BJ (cell line): Measurements from ENCODE around the gene ZFYVE26. TPM values are rescaled to one million over a fixed set of nuclear protein-coding genes. Genes with fewer than 3 reads are reported as not detected.

ENCODE experiments used
- CTCF ChIA-PET: fragments of 350-600 bp; formaldehyde crosslinking; extraction: SDS; loops from one replicate; lab custom pipeline; 2021; ENCODE audit warnings: antibody characterized with exemption, inconsistent platforms; lab: Yijun Ruan, JAX
- POLR2A ChIA-PET: fragments of 300-600 bp; sonication (Branson Sonifier 250); formaldehyde crosslinking; extraction: SDS; loops from one replicate; lab custom pipeline; 2021; ENCODE audit warnings: antibody characterized with exemption; lab: Charles Lee
- DNase-seq: peaks from one replicate; pipeline ENCODE4 v3.0.0-alpha.2; 2011; ENCODE audit warnings: low read depth
- H3K27me3 ChIP-seq: 2 replicates; pipeline ENCODE4 v1.6.0; 2011; ENCODE audit warnings: low read length; ENCODE audit not compliant: control insufficient read depth, insufficient read depth
- H3K36me3 ChIP-seq: 2 replicates; pipeline ENCODE4 v1.5.1; 2011; ENCODE audit warnings: low read length; ENCODE audit not compliant: control insufficient read depth, insufficient read depth
- H3K4me3 ChIP-seq: 2 replicates; pipeline ENCODE4 v1.5.1; 2011; ENCODE audit warnings: low read depth, mild to moderate bottlenecking, control low read depth, low read length
- polyA plus RNA-seq: library from polyadenylated mRNA; depleted of rRNA; stranded (reverse); fragments of >200 nt; gene quantifications from 2 replicates; pipeline ENCODE4 v1.2.3, GENCODE V29; 2011
- TF ChIP-seq, protein P1 (sequence below): IDR thresholded peaks from 2 replicates; pipeline ENCODE4 v1.5.1; 2011; ENCODE audit warnings: low read depth, mild to moderate bottlenecking, control low read depth, inconsistent platforms, low read length, moderate library complexity; ENCODE audit not compliant: insufficient read depth

The ZFYVE26 gene
- polyA plus RNA-seq, 1 experiment, result 14.2 TPM

DNA sequence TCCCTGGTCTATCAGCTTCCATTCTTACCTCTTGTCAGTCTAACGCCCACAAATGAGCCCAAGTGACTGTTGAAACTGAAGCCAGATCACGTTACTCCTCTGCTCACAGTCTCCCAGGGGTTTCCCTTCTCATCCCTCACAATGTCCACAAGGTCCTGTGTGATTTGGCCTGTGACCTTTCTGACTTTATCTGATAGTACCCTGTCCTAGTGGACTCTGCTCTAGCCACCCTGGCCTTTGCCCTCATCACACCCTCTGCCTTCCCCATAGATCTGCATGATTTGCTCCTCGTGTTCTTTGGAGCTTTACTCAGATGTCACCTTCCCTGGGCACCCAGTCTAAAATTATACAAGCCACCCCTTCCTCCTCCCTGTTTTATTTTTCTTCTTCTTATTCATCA lies 59.2 kb downstream of the ZFYVE26 start:
- H3K36me3 ChIP-seq, result peaks cover 13% of the 10 kb centered on the region
- no peak overlapping the region for H3K4me3 ChIP-seq
- H3K27me3 ChIP-seq, result no peaks in the 10 kb centered on the region
- CTCF ChIA-PET, result no interaction called here
- no peak for DNase-seq
- POLR2A ChIA-PET, result no interaction called here
- TF ChIP-seq, protein P1, sequence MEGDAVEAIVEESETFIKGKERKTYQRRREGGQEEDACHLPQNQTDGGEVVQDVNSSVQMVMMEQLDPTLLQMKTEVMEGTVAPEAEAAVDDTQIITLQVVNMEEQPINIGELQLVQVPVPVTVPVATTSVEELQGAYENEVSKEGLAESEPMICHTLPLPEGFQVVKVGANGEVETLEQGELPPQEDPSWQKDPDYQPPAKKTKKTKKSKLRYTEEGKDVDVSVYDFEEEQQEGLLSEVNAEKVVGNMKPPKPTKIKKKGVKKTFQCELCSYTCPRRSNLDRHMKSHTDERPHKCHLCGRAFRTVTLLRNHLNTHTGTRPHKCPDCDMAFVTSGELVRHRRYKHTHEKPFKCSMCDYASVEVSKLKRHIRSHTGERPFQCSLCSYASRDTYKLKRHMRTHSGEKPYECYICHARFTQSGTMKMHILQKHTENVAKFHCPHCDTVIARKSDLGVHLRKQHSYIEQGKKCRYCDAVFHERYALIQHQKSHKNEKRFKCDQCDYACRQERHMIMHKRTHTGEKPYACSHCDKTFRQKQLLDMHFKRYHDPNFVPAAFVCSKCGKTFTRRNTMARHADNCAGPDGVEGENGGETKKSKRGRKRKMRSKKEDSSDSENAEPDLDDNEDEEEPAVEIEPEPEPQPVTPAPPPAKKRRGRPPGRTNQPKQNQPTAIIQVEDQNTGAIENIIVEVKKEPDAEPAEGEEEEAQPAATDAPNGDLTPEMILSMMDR, result no peak

- CTCF ChIA-PET, result interaction anchor here (0.9 kb wide), 1 partner anchor 11 kb away, joined by 5 read pairs; no protein-coding TSS in a partner anchor
- TF ChIP-seq, protein P1, result no peak
- H3K36me3 ChIP-seq, result peaks cover 12% of the 10 kb centered on the region
- no peak overlapping the region for H3K4me3 ChIP-seq
- DNase-seq, result no peak
- POLR2A ChIA-PET, result no interaction called here
- no peaks in the 10 kb centered on the region for H3K27me3 ChIP-seq
Observed at GRCh38 chr14:67756496-67756895, 59.9 kb downstream of the ZFYVE26 start.

DNA sequence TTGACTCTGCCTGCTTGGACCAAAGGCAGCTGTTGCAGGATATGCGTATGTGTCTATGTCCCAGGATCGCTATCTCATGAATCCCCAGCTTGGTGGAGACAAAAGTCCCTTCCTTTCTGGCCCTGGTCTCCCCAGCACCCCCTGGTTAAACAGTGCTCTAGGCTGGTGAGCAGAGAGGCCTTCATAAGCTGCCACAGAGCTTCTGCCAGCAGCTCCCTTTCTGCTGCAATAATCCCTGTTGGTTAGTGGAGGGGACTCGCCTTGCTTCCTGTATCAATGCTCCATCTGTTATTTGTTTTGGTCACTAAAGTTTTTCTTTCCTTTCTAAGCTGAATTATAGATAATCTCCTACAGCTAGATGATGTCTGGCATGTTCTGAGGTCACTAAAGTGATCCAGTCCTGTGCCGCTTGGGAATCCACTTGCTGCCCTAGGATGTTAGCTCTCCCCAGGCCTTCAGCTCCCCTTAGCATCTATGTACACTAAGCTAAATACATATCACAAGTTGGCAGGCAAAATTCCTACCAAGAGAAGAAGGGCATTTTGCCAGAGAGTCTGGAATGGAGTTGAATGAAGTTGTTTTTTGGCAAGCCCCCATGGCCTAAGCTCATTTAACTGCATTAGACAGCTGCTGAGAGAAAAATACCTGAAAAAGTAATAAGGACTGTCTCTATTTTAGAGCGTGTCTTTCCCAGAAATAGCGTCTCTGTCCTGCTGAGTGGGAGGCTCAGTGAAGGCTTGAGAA lies 66.9 kb downstream of the ZFYVE26 start:
- no peak overlapping the region for H3K4me3 ChIP-seq
- CTCF ChIA-PET, result interaction anchor here (0.9 to 1.2 kb wide), 2 partner anchors 14 to 27 kb away, joined by 4 read pairs; no protein-coding TSS in a partner anchor
- POLR2A ChIA-PET, result no interaction called here
- no peaks in the 10 kb centered on the region for H3K27me3 ChIP-seq
- H3K36me3 ChIP-seq, result peaks cover 17% of the 10 kb centered on the region
- DNase-seq, result no peak
- TF ChIP-seq, protein P1, result no peak

- Histone ChIP-seq H3K4me3 (no peak overlapping the region), H3K36me3 (peaks cover 14% of the 10 kb centered on the region), H3K27me3 (no peaks in the 10 kb centered on the region)
- CTCF ChIA-PET, result no interaction called here
- TF ChIP-seq, protein P1, result no peak
- POLR2A ChIA-PET, result no interaction called here
- DNase-seq, result no peak
Observed at GRCh38 chr14:67748312-67748711, 68.1 kb downstream of the ZFYVE26 start.

DNA sequence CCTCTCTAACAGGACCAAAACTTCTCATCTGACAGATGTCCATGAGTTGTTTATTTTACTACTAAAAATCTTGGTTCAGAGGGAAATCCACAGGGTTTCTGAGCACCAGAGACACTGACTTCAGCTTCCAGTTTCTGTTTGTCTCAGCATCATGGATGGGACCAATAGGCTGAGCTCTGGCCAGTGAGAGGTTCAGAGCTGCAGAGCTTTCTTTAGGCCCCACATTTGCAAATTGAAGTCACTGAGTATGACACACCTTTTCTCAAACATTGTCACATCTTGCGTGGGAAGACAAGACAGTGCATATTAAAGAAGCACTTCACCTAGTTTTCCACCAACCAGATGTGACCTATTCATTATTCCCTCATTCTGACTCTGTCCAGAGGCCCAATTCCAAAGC lies 69.5 kb downstream of the ZFYVE26 start:
- Histone ChIP-seq H3K27me3 (peaks cover 1% of the 10 kb centered on the region; the same call in 1 of the 2 replicates), H3K4me3 (no peak overlapping the region), H3K36me3 (peaks cover 11% of the 10 kb centered on the region)
- no peak for DNase-seq
- TF ChIP-seq, protein P1, result no peak
- ChIA-PET CTCF (no interaction called here), POLR2A (no interaction called here)
